ENCODE data around the gene AGPAT3.

Gene AGPAT3

DNA sequence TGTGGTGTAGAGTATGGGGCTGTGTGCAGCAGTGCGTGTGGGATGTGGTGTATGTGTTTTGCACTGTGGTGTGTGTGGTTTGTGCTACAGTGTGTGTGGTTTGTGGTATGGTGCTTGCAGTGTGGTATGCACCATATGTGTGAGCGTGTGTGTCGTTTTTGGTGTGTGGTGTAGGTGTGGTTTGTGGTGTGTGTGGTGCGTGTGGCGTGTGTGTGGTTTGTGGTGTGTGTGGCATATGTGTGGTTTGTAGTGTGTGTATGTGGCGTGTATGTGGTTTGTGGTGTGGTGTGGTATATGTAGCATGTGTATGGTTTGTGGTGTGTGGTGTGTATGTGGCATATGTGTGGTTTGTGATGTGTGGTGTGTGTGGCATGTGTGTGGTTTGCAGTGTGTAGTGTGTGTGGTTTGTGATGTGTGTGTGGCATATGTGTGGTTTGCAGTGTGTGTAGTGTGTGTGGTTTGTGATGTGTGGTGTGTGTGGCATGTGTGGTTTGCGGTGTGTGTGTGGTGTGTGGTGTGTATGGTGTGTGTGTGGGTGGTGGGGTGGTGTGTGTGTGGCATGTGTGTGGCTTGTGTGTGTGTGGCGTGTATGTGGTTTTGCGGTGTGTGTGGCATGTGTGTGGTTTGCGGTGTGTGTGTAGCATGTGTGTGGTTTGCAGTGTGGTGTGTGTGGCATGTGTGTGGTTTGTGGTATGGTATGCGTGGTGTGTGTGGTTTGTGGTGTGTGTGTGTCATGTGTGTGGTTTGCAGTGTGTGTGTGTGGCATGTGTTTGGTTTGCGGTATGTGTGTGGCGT lies 93.5 kb downstream of the AGPAT3 start (continued):
- TF ChIP-seq, protein P1, sequence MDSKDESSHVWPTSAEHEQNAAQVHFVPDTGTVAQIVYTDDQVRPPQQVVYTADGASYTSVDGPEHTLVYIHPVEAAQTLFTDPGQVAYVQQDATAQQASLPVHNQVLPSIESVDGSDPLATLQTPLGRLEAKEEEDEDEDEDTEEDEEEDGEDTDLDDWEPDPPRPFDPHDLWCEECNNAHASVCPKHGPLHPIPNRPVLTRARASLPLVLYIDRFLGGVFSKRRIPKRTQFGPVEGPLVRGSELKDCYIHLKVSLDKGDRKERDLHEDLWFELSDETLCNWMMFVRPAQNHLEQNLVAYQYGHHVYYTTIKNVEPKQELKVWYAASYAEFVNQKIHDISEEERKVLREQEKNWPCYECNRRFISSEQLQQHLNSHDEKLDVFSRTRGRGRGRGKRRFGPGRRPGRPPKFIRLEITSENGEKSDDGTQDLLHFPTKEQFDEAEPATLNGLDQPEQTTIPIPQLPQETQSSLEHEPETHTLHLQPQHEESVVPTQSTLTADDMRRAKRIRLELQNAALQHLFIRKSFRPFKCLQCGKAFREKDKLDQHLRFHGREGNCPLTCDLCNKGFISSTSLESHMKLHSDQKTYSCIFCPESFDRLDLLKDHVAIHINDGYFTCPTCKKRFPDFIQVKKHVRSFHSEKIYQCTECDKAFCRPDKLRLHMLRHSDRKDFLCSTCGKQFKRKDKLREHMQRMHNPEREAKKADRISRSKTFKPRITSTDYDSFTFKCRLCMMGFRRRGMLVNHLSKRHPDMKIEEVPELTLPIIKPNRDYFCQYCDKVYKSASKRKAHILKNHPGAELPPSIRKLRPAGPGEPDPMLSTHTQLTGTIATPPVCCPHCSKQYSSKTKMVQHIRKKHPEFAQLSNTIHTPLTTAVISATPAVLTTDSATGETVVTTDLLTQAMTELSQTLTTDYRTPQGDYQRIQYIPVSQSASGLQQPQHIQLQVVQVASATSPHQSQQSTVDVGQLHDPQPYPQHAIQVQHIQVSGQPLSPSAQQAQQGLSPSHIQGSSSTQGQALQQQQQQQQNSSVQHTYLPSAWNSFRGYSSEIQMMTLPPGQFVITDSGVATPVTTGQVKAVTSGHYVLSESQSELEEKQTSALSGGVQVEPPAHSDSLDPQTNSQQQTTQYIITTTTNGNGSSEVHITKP (tag by site-specific recombination; IDR thresholded peaks at IDR 0.05): no peak
- TF ChIP-seq, protein P2, sequence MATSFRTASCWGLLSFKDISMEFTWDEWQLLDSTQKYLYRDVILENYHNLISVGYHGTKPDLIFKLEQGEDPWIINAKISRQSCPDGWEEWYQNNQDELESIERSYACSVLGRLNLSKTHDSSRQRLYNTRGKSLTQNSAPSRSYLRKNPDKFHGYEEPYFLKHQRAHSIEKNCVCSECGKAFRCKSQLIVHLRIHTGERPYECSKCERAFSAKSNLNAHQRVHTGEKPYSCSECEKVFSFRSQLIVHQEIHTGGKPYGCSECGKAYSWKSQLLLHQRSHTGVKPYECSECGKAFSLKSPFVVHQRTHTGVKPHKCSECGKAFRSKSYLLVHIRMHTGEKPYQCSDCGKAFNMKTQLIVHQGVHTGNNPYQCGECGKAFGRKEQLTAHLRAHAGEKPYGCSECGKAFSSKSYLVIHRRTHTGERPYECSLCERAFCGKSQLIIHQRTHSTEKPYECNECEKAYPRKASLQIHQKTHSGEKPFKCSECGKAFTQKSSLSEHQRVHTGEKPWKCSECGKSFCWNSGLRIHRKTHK (tag by site-specific recombination; IDR thresholded peaks at IDR 0.05): no peak
- TF ChIP-seq, protein P3, sequence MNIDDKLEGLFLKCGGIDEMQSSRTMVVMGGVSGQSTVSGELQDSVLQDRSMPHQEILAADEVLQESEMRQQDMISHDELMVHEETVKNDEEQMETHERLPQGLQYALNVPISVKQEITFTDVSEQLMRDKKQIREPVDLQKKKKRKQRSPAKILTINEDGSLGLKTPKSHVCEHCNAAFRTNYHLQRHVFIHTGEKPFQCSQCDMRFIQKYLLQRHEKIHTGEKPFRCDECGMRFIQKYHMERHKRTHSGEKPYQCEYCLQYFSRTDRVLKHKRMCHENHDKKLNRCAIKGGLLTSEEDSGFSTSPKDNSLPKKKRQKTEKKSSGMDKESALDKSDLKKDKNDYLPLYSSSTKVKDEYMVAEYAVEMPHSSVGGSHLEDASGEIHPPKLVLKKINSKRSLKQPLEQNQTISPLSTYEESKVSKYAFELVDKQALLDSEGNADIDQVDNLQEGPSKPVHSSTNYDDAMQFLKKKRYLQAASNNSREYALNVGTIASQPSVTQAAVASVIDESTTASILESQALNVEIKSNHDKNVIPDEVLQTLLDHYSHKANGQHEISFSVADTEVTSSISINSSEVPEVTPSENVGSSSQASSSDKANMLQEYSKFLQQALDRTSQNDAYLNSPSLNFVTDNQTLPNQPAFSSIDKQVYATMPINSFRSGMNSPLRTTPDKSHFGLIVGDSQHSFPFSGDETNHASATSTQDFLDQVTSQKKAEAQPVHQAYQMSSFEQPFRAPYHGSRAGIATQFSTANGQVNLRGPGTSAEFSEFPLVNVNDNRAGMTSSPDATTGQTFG (tag by site-specific recombination; IDR thresholded peaks at IDR 0.05; ENCODE audit: borderline replicate concordance): peak; percentile 49; the same call in 1 of the 2 replicates
- TF ChIP-seq ZSCAN30 (tag by site-specific recombination; IDR thresholded peaks at IDR 0.05) (no peak), ZNF239 (tag by site-specific recombination; IDR thresholded peaks at IDR 0.05) (peak; percentile 7; the same call in 1 of the 2 replicates), OVOL3 (tag by site-specific recombination; IDR thresholded peaks at IDR 0.05) (no peak), ZNF555 (tag by site-specific recombination; conservative IDR thresholded peaks at IDR 0.05) (no peak), ZNF792 (tag by site-specific recombination; IDR thresholded peaks at IDR 0.05) (no peak), ZNF211 (tag by site-specific recombination; IDR thresholded peaks at IDR 0.05; ENCODE audit: low read depth) (peak; percentile 20; the same call in 1 of the 2 replicates), SP7 (tag by site-specific recombination; IDR thresholded peaks at IDR 0.05) (no peak), ZNF549 (tag by site-specific recombination; IDR thresholded peaks at IDR 0.05) (no peak), ZNF10 (tag by site-specific recombination; IDR thresholded peaks at IDR 0.05) (no peak), ZNF266 (tag by site-specific recombination; IDR thresholded peaks at IDR 0.05; ENCODE audit: low read depth) (no peak), ZNF140 (tag by site-specific recombination; IDR thresholded peaks at IDR 0.05) (no peak; the same call in 1 of the 2 replicates), ZNF324 (tag by site-specific recombination; IDR thresholded peaks at IDR 0.05) (peak; percentile 13; the same call in 1 of the 2 replicates), ZNF155 (tag by site-specific recombination; IDR thresholded peaks at IDR 0.05) (no peak), ZFP69B (tag by site-specific recombination; IDR thresholded peaks at IDR 0.05) (no peak), ZNF707 (tag by site-specific recombination; IDR thresholded peaks at IDR 0.05) (peak; percentile 53; the same call in 1 of the 2 replicates), OSR2 (tag by site-specific recombination; IDR thresholded peaks at IDR 0.05) (no peak), SP2 (tag by site-specific recombination; IDR thresholded peaks at IDR 0.05) (no peak), SETDB1 (IDR thresholded peaks at IDR 0.05; ENCODE audit: insufficient read length, low read length) (no peak), ZNF660 (tag by site-specific recombination; IDR thresholded peaks at IDR 0.05) (no peak), ZNF292 (tag by site-specific recombination; IDR thresholded peaks at IDR 0.05; ENCODE audit: borderline replicate concordance, low read depth) (no peak), IKZF3 (tag by site-specific recombination; IDR thresholded peaks at IDR 0.05) (no peak), PRDM1 (tag by site-specific recombination; IDR thresholded peaks at IDR 0.05) (no peak), ZFP37 (tag by site-specific recombination; IDR thresholded peaks at IDR 0.05) (no peak), KLF8 (tag by site-specific recombination; IDR thresholded peaks at IDR 0.05) (no peak)
- TF ChIP-seq, protein P4, sequence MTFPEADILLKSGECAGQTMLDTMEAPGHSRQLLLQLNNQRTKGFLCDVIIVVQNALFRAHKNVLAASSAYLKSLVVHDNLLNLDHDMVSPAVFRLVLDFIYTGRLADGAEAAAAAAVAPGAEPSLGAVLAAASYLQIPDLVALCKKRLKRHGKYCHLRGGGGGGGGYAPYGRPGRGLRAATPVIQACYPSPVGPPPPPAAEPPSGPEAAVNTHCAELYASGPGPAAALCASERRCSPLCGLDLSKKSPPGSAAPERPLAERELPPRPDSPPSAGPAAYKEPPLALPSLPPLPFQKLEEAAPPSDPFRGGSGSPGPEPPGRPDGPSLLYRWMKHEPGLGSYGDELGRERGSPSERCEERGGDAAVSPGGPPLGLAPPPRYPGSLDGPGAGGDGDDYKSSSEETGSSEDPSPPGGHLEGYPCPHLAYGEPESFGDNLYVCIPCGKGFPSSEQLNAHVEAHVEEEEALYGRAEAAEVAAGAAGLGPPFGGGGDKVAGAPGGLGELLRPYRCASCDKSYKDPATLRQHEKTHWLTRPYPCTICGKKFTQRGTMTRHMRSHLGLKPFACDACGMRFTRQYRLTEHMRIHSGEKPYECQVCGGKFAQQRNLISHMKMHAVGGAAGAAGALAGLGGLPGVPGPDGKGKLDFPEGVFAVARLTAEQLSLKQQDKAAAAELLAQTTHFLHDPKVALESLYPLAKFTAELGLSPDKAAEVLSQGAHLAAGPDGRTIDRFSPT (tag by site-specific recombination; IDR thresholded peaks at IDR 0.05): no peak
- TF ChIP-seq, protein P5, sequence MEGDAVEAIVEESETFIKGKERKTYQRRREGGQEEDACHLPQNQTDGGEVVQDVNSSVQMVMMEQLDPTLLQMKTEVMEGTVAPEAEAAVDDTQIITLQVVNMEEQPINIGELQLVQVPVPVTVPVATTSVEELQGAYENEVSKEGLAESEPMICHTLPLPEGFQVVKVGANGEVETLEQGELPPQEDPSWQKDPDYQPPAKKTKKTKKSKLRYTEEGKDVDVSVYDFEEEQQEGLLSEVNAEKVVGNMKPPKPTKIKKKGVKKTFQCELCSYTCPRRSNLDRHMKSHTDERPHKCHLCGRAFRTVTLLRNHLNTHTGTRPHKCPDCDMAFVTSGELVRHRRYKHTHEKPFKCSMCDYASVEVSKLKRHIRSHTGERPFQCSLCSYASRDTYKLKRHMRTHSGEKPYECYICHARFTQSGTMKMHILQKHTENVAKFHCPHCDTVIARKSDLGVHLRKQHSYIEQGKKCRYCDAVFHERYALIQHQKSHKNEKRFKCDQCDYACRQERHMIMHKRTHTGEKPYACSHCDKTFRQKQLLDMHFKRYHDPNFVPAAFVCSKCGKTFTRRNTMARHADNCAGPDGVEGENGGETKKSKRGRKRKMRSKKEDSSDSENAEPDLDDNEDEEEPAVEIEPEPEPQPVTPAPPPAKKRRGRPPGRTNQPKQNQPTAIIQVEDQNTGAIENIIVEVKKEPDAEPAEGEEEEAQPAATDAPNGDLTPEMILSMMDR (tag by site-specific recombination; IDR thresholded peaks at IDR 0.05): no peak
